Mesodermal cell (in vitro differentiated cells): Measurements from ENCODE around the gene TRIM66.

Experiments used
- H3K27ac ChIP-seq: 2 replicates; pipeline ENCODE4 v1.7.0; 2013; ENCODE audit warnings: mild to moderate bottlenecking, low read depth, low read length, moderate library complexity; ENCODE audit not compliant: severe bottlenecking
- H3K36me3 ChIP-seq: 2 replicates; pipeline ENCODE4 v1.7.1; 2013; ENCODE audit warnings: mild to moderate bottlenecking, low read length, moderate library complexity; ENCODE audit not compliant: control insufficient read depth, insufficient read depth
- H3K4me1 ChIP-seq: one replicate; pipeline ENCODE4 v1.7.1; 2013; ENCODE audit warnings: mild to moderate bottlenecking, low read length; ENCODE audit not compliant: insufficient read depth, control insufficient read depth, poor library complexity, severe bottlenecking
- H3K4me3 ChIP-seq: 2 replicates; pipeline ENCODE4 v1.7.0; 2013; ENCODE audit warnings: low read length, control low read depth, mild to moderate bottlenecking; ENCODE audit not compliant: insufficient read depth, poor library complexity, severe bottlenecking; ENCODE audit errors: extremely low read depth
- H3K9me3 ChIP-seq: 2 replicates; pipeline ENCODE4 v1.7.1; 2013; ENCODE audit warnings: mild to moderate bottlenecking, low read length, moderate library complexity; ENCODE audit not compliant: control insufficient read depth
- WGBS, 2 experiments: methylation state at CpG; one replicate each; pipeline ENCODE4 v1.1.5; 2013; ENCODE audit warnings: missing lambda C conversion rate in 2 of 2; ENCODE audit not compliant: insufficient coverage in 2 of 2; 5-methylcytosine and 5-hydroxymethylcytosine counted together

The TRIM66 gene

DNA sequence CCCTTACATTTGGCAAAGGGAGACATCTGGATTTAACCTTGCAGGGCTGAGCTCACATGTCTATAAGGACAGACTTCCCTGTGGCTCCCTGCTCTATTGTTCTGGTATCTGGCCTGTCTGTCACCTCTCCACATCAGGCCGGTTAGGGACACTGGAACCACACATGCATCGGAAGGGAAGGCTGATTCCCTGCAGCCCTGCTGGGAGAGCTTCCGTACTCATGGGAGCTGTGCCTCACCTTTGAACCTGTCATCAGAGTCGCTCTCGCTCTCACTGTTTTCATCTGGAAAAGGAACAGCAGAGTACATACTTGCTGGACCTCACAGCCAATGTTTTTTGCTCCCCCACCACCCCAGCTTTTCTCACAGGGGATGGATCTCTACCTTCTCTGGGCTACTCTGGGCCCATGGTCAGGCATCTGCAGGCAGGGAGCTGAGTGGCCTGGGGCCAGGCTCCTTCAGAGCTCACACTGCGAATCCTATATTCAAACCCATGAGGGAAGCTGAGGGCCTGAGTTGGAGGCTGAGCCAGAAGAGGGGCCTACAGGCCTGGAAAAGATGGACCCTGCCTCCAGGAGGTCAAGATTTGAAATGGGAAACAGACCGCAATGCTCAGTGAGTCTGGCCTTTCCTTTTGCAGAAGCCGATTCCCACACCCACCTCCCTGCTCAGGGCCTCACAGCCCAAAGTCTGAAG is 31.4 kb upstream of the TRIM66 start:
- Histone ChIP-seq H3K4me3 (no peak overlapping the region), H3K4me1 (peaks cover 43% of the 10 kb centered on the region), H3K27ac (no peak overlapping the region), H3K9me3 (no peaks in the 10 kb centered on the region), H3K36me3 (peaks cover 81% of the 10 kb centered on the region)
- 86 to 91% methylated on average over 7 of the region's 8 CpGs for WGBS, 2 experiments

DNA sequence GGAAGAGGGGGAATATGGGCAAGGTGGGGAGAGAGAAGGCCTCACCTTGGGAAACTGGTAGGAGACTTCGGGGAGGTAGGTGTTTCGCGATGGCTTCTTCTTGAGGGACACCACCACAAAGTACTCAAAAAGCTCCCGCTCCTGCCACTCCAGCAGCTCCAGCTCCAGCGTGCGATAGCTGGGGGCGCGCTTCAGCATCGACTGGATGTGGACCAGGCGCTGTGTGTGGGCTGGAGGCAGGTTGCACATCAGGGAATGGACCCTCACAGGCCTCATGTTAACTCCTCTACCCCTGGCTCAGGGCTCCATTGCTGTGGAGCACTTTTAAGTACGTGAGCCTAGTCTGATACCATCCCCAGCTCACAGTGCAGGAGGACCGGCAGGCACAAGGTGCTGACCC is 30.0 kb upstream of the TRIM66 start:
- Histone ChIP-seq H3K27ac (no peak overlapping the region), H3K4me1 (peaks cover 31% of the 10 kb centered on the region), H3K4me3 (no peak overlapping the region), H3K9me3 (no peaks in the 10 kb centered on the region), H3K36me3 (peaks cover 93% of the 10 kb centered on the region)
- 96 to 100% methylated on average over 7 to 8 of the region's 12 CpGs for WGBS, 2 experiments

DNA sequence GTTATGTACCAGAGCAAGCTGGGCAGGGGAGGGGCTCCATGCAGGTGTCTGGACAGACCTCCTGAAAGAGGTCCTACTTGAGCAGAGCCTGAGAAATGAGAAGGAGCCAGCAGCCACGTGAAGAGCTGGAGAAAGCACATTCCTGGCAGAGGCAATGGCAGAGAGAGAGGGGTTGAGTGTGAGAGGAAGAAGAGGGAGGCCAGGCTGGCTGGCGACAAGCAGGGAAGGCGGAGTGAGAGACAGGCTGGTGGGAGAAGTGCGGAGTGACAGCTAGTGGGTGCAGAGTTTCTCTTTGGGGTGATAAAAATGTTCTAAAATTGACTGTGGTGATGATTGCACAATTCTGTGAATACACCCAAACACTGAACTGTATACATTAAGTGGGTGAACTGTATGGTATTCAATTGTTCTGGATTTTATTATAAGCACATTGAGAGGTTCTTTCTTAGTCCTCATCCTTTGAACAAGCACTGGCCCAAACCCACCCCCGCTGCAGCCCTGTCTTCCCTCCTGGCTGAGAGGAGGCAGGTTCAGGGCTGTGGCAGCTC is 29.5 kb upstream of the TRIM66 start:
- Histone ChIP-seq H3K9me3 (no peaks in the 10 kb centered on the region), H3K36me3 (peaks cover 94% of the 10 kb centered on the region), H3K27ac (no peak overlapping the region), H3K4me1 (peaks cover 25% of the 10 kb centered on the region), H3K4me3 (no peak overlapping the region)
- 89 to 96% methylated on average over 5 of the region's 5 CpGs for WGBS, 2 experiments

DNA sequence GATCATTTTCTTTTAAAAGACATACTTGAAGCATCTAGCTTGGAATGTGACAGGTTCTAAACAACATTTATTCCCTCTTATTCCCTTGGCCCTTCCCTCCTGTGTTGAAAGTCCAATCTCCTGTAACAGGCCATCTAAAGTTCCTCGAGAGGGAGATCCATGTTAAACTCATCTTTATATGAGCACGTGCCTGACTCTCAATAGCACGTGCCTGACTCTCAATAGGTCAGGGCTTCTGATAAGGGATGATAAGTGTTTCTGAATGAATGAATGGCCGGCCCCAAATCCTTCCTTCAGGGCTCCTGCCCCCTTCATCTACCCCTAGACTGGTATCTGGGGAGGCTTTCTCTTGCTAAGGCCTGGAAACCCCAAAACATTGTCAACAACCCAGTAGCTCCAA is 27.3 kb upstream of the TRIM66 start:
- Histone ChIP-seq H3K36me3 (peaks cover 94% of the 10 kb centered on the region), H3K27ac (no peak overlapping the region), H3K4me1 (peaks cover 3% of the 10 kb centered on the region), H3K4me3 (no peak overlapping the region), H3K9me3 (no peaks in the 10 kb centered on the region)
- 83 to 100% methylated on average over 1 to 3 of the region's 4 CpGs for WGBS, 2 experiments

DNA sequence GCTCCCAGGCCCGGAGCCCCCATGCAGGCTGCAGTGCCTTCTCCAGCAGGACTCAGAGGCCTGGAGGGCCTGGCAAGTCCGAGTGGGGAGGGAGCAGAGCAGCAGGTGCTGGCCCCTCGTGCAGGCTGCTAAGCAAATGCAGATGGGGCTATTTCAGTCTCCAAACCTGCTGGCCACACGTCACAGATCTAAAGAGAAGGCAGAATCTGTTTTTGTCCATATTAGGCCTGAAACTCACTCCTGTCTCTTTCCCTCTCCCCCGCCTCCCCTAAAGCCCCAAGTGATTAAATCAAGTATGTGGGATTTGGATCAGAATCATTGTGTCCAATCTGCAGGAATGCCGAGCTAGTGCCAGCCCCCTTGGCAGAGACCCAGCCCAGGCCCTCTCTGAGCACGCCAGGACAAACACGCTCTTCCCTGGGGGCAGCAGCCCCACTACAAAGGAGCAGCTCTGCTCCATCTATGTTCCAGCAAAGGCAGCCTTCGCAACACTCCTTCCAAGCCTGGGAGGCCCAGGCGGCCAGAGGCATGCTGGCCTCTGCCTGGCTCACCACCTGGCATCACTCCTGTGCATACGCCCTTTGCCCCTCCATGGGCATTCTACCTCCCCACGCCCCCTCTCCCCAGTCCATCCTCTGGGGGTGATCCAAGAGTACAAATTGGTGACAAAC is 26.7 kb upstream of the TRIM66 start:
- WGBS, 2 experiments, result 78 to 84% methylated on average over 11 of the region's 12 CpGs
- Histone ChIP-seq H3K9me3 (no peaks in the 10 kb centered on the region), H3K27ac (no peak overlapping the region), H3K4me1 (no peaks in the 10 kb centered on the region), H3K36me3 (peaks cover 93% of the 10 kb centered on the region), H3K4me3 (no peak overlapping the region)

DNA sequence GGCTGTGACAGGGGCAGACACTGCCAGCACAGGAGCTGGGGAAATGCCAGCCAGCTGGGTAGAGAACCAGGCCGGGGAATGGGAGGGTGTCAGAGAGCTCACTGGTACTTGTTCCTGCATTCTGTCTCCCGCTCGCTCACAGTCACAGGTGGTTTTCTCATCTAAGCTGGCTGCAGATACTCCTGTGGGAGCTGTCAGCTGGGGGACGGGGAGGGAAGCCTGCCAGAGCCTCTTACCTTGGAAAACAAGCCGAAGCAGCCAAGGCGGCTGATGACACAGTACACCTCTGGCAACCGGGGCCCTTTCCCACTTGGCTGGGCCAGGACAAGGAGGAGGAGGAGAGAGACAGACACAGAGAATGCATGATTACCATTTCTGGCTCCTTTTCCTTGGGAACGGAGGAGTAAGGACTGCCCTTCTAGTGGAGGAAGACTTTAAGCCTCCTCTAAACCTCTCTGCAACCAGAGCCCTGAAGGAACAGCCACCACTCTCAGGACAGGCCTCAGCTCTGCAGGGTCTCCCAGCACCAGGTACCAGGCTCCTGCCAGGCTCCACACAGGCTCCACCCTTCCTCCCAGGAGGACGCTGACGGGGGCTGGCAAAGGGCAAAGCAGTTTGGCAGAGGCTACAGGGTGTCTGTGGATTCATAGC is 25.2 kb upstream of the TRIM66 start:
- 94 to 97% methylated on average over 7 to 8 of the region's 10 CpGs for WGBS, 2 experiments
- Histone ChIP-seq H3K27ac (no peak overlapping the region), H3K4me3 (no peak overlapping the region), H3K9me3 (no peaks in the 10 kb centered on the region), H3K4me1 (no peaks in the 10 kb centered on the region), H3K36me3 (peaks cover 91% of the 10 kb centered on the region)

DNA sequence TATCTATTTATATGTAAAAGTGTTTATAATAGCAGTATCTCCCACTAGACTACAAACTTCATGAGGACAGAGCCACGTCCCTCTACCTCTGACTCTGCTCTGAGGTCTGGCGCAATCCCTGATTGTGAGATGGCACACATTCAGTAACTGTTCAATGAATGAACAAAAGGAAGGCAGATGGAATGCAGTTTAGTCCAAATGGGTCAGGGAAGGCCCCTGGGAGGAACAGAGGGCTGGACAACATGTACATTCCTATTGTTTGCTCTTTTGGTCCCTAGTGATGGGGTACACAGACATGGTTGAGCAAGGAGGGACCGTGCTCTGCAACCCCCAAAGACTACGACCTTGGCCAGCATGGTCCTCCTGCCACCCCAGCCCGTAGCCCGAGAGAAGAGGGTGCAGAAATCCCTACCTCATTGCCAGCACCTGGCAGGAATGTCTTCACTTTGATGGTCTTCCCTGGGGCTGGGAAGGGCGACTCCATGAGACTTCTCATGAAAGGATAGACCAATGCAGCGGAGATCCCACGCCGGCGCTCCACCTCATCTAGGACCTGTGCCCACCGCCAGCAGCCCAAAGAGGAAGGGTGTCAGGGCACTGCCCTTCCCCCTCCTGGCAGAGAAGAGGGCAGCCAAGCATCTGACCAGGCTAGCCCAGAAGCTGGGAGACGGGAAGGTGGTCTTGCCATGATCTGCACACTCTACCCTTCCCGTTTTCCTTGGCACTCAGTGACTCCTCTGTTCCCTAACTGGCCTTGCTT is 24.4 kb upstream of the TRIM66 start:
- Histone ChIP-seq H3K9me3 (no peaks in the 10 kb centered on the region), H3K36me3 (peaks cover 91% of the 10 kb centered on the region), H3K4me3 (no peak overlapping the region), H3K27ac (no peak overlapping the region), H3K4me1 (no peaks in the 10 kb centered on the region)
- WGBS, 2 experiments, result 94 to 95% methylated on average over 13 of the region's 14 CpGs

DNA sequence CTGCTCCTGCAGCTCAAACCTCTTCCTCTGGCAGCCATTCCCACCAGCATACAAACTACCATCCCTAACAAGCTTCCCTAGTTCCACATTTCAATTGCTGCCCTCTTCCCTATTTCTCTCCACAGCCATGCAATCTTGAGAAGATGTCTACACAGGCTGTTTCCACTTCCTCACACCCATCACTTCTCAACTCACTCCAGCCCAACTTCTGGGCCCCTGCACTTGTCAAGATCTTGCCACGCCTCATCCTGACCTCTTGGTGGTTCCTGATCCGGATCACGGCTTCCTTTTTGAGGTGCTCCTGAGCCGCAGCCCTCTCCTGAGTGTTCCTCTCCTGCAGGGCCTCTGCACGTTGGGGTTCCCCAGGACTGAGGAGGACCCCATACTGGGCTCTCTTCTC is 22.7 kb upstream of the TRIM66 start:
- H3K9me3 ChIP-seq, result no peaks in the 10 kb centered on the region
- 92 to 97% methylated on average over 5 of the region's 5 CpGs for WGBS, 2 experiments
- H3K27ac ChIP-seq, result no peak overlapping the region
- H3K4me3 ChIP-seq, result no peak overlapping the region
- peaks cover 89% of the 10 kb centered on the region for H3K36me3 ChIP-seq
- H3K4me1 ChIP-seq, result peaks cover 4% of the 10 kb centered on the region

DNA sequence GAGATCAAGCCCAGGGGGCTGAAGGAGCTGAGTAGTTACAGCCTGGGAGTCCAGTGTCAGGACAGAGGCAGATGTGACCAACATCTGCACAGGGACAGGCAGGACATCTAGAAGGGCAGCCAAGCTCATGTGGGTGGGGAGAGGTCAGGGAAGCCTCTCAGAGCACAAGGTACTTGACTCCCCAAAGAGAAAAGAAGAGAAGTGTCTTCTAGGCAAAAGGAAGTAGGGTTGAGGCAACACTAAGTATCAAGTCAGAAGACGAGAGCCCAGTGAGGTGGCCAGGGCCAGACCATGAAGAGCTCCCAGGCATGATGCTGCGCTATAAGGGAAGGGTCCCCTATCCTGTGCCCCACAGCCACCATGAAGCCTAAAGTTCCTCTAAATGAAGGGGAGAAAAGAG is 21.7 kb upstream of the TRIM66 start:
- Histone ChIP-seq H3K27ac (no peak overlapping the region), H3K36me3 (peaks cover 87% of the 10 kb centered on the region), H3K4me1 (peaks cover 14% of the 10 kb centered on the region), H3K4me3 (no peak overlapping the region), H3K9me3 (no peaks in the 10 kb centered on the region)
- 86 to 100% methylated on average over 1 of the region's 2 CpGs for WGBS, 2 experiments

DNA sequence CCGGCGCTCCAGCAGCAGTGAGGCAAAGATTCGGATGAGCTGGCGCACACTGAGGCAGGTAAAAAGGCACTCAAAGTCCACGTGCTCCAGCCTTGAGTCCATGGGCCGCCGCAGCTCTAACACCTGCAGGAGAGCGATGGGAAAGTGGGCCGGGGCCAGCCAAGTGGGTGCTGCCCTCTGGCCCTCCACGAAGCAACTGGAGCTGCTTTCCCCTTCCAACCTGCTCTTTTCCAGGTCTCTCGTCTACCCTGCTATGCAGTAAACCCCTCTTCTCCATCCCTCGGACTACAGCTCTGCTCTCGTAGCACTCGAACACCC is 20.1 kb upstream of the TRIM66 start:
- Histone ChIP-seq H3K9me3 (no peaks in the 10 kb centered on the region), H3K27ac (peak overlapping the region; percentile 2), H3K36me3 (peaks cover 90% of the 10 kb centered on the region), H3K4me3 (no peak overlapping the region), H3K4me1 (peaks cover 20% of the 10 kb centered on the region)
- WGBS, 2 experiments, result 93 to 94% methylated on average over 14 of the region's 14 CpGs
